ENCODE data around the gene NAGA. TPM values are rescaled to one million over a fixed set of nuclear protein-coding genes. Genes with fewer than 3 reads are reported as not detected.

The NAGA gene
- total RNA-seq, result 21.8 and 23.2 TPM in 2 replicates

GRCh38 chr22:42070517-42071422 is at the start of gene NAGA:
Gene NAGA, minus strand, starts transcription at chr22:42070812. Its CDS starts 515 bp downstream, at chr22:42070297.

DNA sequence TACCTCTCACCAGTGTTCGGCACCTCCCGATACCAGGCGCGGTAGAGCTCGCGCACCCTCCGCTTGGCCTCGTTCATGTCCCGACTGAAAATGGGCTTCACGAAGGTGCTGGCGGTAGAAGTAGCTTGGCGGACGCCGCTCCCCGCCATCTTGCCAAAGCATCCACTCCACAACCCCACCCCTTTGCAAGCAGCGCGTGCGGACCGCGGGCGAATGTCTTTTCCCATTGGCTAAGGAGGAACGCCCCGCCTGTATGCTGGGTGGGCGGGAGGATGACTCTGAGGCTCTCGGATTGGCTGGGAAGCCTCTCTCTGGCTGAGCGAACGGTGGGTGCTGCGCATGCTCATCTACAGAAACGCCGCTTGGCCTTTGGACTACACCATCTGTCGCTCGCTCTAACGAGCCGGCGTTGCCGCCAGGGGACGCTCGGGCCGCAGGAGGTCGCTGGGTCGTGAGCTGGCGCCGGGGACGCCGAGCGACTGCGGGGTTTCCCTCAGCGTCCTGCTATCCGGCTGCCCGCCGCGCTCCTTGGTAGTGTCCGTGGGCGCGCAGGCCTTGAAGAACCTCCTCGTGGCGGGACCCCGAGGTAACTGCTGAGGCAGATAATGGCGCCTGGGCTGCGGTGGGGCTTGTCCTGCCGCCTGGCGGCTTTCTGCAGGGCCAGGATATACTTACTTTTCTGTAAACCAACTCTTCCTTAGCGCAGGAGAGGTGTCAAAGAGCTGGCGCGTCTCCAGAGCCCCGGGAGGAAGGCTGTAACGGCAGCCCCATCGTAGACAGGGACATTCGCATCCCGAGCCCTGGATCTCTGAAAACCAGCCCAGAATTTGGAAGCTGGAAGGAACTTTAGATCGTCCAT is 20.2 kb upstream of the NAGA start, which contains the start of gene NDUFA6:
Gene NDUFA6, minus strand, starts transcription at position 177 of the 859 bp plus-strand sequence. Its CDS starts 28 bp downstream, at position 149.

GRCh38 chr22:42079319-42080251 is 9.0 kb upstream of the NAGA start, which contains the start of gene SMDT1:
Gene SMDT1, plus strand, starts transcription at chr22:42079700. Its CDS starts 69 bp downstream, at chr22:42079769.

DNA sequence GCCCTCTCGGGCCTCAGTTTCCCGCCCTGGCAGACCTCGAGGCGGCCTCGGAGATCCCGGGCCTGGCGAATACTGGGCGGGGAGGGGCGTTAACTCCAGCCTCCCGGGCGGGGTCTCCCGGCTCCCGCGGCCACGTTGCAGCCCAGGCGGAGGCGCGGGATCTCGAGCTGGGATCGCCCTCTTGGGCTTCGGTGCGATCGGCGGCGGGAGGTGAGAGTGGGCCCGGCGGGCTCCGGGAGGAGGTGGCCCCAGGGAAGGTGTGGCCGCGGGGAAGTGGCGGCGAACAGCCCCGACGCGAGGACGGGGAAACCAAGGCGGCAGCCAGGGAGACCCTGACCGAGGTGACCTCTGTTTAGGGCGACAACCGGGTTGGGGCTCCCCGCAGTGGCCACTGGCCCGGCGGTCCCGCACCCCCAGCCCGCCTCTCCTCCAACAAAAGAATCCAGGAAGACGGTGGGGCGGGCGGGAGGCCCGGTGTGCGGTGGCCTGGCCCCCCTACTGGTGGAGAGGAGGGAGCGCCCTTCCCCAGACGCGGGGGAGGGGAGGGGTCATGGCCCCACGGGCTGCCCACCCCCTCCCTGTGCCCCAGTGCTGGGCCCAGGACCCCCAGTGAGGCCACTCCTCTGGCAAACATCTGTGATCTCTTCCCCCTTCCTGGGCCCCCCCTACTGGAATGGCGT is 3.7 kb upstream of the NAGA start, which contains the start of gene PHETA2:
Gene PHETA2, plus strand, starts transcription at position 117 of the 680 bp plus-strand sequence. CDS start 3,046 bp downstream, outside the sequence.

Other genes starting within 250 kb of the NAGA start
- gene SREBF2, start 237.7 kb downstream of the NAGA start, total RNA-seq, result 47.9 and 49.5 TPM in 2 replicates
- not detected in 2 replicates for gene SHISA8, start 155.7 kb downstream of the NAGA start, total RNA-seq
- 0.05 TPM in 1 of 2 replicates, not detected in the other for gene TNFRSF13C, start 144.0 kb downstream of the NAGA start, total RNA-seq
- 0.39 and 2.1 TPM in 2 replicates for gene CENPM, start 123.7 kb downstream of the NAGA start, total RNA-seq
- 0.10 TPM in 1 of 2 replicates, not detected in the other for gene SEPTIN3, start 101.4 kb downstream of the NAGA start, total RNA-seq
- gene WBP2NL, start 72.0 kb downstream of the NAGA start, total RNA-seq, result 0.19 and 0.39 TPM in 2 replicates
- gene PHETA2, start 3.4 kb upstream of the NAGA start, total RNA-seq, result 28.5 and 28.6 TPM in 2 replicates
- gene SMDT1, start 8.9 kb upstream of the NAGA start, total RNA-seq, result 1.7 and 8.0 TPM in 2 replicates
- gene NDUFA6, start 20.0 kb upstream of the NAGA start, total RNA-seq, result 54.1 and 66.8 TPM in 2 replicates
- 0.15 TPM in 1 of 2 replicates, not detected in the other for gene CYP2D6, start 60.0 kb upstream of the NAGA start, total RNA-seq
- 17.9 and 18.0 TPM in 2 replicates for gene TCF20, start 199.8 kb upstream of the NAGA start, total RNA-seq

All from cardiac ventricle fibroblast (primary cell).